Brain microvascular endothelial cell (primary cell): ENCODE data around the gene ZNF827.

Experiments
- DNase-seq: peaks from one replicate; pipeline ENCODE4 v3.0.0-alpha.2; 2020
- H3K27ac ChIP-seq: fragments of 250-450 bp; sonication (Bioruptor Pico); 2 replicates; pipeline ENCODE4 v1.5.1; 2020; ENCODE audit warnings: mild to moderate bottlenecking, moderate library complexity
- H3K27me3 ChIP-seq: fragments of 250-450 bp; sonication (Bioruptor Pico); replicated peaks from 2 replicates; pipeline ENCODE4 v1.5.1; 2020; ENCODE audit warnings: mild to moderate bottlenecking
- H3K36me3 ChIP-seq: fragments of 250-450 bp; sonication (Bioruptor Pico); replicated peaks from 2 replicates; pipeline ENCODE4 v1.5.1; 2020; ENCODE audit warnings: mild to moderate bottlenecking
- H3K4me3 ChIP-seq: 2 replicates; pipeline ENCODE4 v1.5.1; 2011; ENCODE audit warnings: low read depth, mild to moderate bottlenecking, control low read depth, low read length, moderate library complexity
- CTCF ChIP-seq: IDR thresholded peaks from 2 replicates; pipeline ENCODE4 v1.5.1; 2011; ENCODE audit warnings: low read depth, mild to moderate bottlenecking, moderate library complexity, low read length, control low read depth, inconsistent platforms; ENCODE audit errors: missing control alignments
- in situ Hi-C: cut with HindIII; loops from 2 replicates; pipeline ENCODE4 v1.10.0; 2017; ENCODE audit warnings: low sequenced_read_pairs, low pct_ligation_motif_present

The ZNF827 gene

GRCh38 chr4:145784036-145784435, 154.6 kb downstream of the ZNF827 start:
- Histone ChIP-seq H3K36me3 (peaks cover under 1% of the 10 kb centered on the region), H3K27ac (no peak overlapping the region), H3K4me3 (no peak overlapping the region), H3K27me3 (no peaks in the 10 kb centered on the region)
- in situ Hi-C loops: no loop called here
- DNase-seq: no peak
- no peak for TF ChIP-seq CTCF

- peak; percentile 6 for DNase-seq
- Histone ChIP-seq H3K27me3 (no peaks in the 10 kb centered on the region), H3K4me3 (no peak overlapping the region), H3K27ac (no peak overlapping the region), H3K36me3 (peaks cover 4% of the 10 kb centered on the region)
- in situ Hi-C loops: no loop called here
- TF ChIP-seq CTCF: no peak
Observed at GRCh38 chr4:145782756-145783155, 155.9 kb downstream of the ZNF827 start.

- no peak overlapping the region for H3K27ac ChIP-seq
- H3K4me3 ChIP-seq: no peak overlapping the region
- TF ChIP-seq CTCF: no peak
- in situ Hi-C loops: no loop called here
- no peaks in the 10 kb centered on the region for H3K27me3 ChIP-seq
- H3K36me3 ChIP-seq: peaks cover 4% of the 10 kb centered on the region
- DNase-seq: no peak
Observed at GRCh38 chr4:145781351-145781750, 157.3 kb downstream of the ZNF827 start.

GRCh38 chr4:145779319-145779801, 159.3 kb downstream of the ZNF827 start:
- DNase-seq: no peak
- in situ Hi-C loops: no loop called here

GRCh38 chr4:145776208-145776607, 162.4 kb downstream of the ZNF827 start:
- Histone ChIP-seq H3K27ac (no peak overlapping the region), H3K27me3 (no peaks in the 10 kb centered on the region), H3K4me3 (no peak overlapping the region), H3K36me3 (peaks cover 22% of the 10 kb centered on the region)
- in situ Hi-C loops: no loop called here
- no peak for DNase-seq
- TF ChIP-seq CTCF: no peak

More at GRCh38 chr4:145779319-145779801, 159.3 kb downstream of the ZNF827 start:
- TF ChIP-seq CTCF: no peak
- H3K36me3 ChIP-seq: peaks cover 8% of the 10 kb centered on the region
- no peaks in the 10 kb centered on the region for H3K27me3 ChIP-seq
- no peak overlapping the region for H3K27ac ChIP-seq
- H3K4me3 ChIP-seq: no peak overlapping the region

- TF ChIP-seq CTCF: no peak
- Histone ChIP-seq H3K36me3 (peaks cover 22% of the 10 kb centered on the region), H3K27ac (no peak overlapping the region), H3K27me3 (no peaks in the 10 kb centered on the region), H3K4me3 (no peak overlapping the region)
- in situ Hi-C loops: no loop called here
- no peak for DNase-seq
Observed at GRCh38 chr4:145775406-145775805, 163.2 kb downstream of the ZNF827 start.
